HG03571 (cell line): ENCODE results near the gene OR52N1.

Experiments
- ATAC-seq: cut with Tn5 transposase; IDR thresholded peaks from one replicate; pipeline ENCODE4 v1.9.1; 2021; ENCODE audit not compliant: unreplicated experiment

The OR52N1 gene

GRCh38 chr11:5791165-5791564 lies at the start of gene OR52N1:
Gene OR52N1, minus strand, starts transcription at chr11:5791265. Its CDS starts 2,449 bp downstream, at chr11:5788816.
- no peak for ATAC-seq

- ATAC-seq, result no peak
Observed at GRCh38 chr11:5837695-5838094, 46.6 kb upstream of the OR52N1 start.

GRCh38 chr11:5833446-5833845 lies 42.4 kb upstream of the OR52N1 start:
- ATAC-seq, result no peak

- no peak for ATAC-seq
Observed at GRCh38 chr11:5831196-5831829, 40.2 kb upstream of the OR52N1 start.

GRCh38 chr11:5818245-5818886 lies 27.3 kb upstream of the OR52N1 start:
- no peak for ATAC-seq

- no peak for ATAC-seq
Observed at GRCh38 chr11:5815534-5815933, 24.5 kb upstream of the OR52N1 start.

GRCh38 chr11:5809905-5810795 lies 19.1 kb upstream of the OR52N1 start:
- ATAC-seq, result no peak

GRCh38 chr11:5809122-5809519 lies 18.1 kb upstream of the OR52N1 start:
- ATAC-seq, result no peak

GRCh38 chr11:5808500-5809121 lies 17.5 kb upstream of the OR52N1 start, which contains the start of gene OR52N2:
Gene OR52N2, plus strand, starts transcription at chr11:5808924. Its CDS starts 11,412 bp downstream, at chr11:5820336.
- peak; percentile 93 for ATAC-seq

GRCh38 chr11:5807580-5807979 lies 16.5 kb upstream of the OR52N1 start:
- no peak for ATAC-seq

- ATAC-seq, result no peak
Observed at GRCh38 chr11:5803982-5804381, 12.9 kb upstream of the OR52N1 start.

- no peak for ATAC-seq
Observed at GRCh38 chr11:5796541-5796940, 5.5 kb upstream of the OR52N1 start.

- ATAC-seq, result no peak
Observed at GRCh38 chr11:5783255-5783654, 7.8 kb downstream of the OR52N1 start, which contains the start of gene OR52N5. Gene OR52N5, minus strand, starts transcription at chr11:5783355. Its CDS starts 4,721 bp downstream, at chr11:5778634.

GRCh38 chr11:5767056-5767455 lies 24.0 kb downstream of the OR52N1 start:
- no peak for ATAC-seq

- no peak for ATAC-seq
Observed at GRCh38 chr11:5753943-5754342, 37.1 kb downstream of the OR52N1 start, which contains the start of gene OR52N4. Gene OR52N4, plus strand, starts transcription at chr11:5754243. Its CDS starts 498 bp downstream, at chr11:5754741.

- no peak for ATAC-seq
Observed at GRCh38 chr11:5749836-5750235, 41.2 kb downstream of the OR52N1 start.

- no peak for ATAC-seq
Observed at GRCh38 chr11:5746614-5747013, 44.5 kb downstream of the OR52N1 start.

- no peak for ATAC-seq
Observed at GRCh38 chr11:5738431-5738830, 52.6 kb downstream of the OR52N1 start.

GRCh38 chr11:5737670-5738392 lies 53.2 kb downstream of the OR52N1 start:
- ATAC-seq, result no peak

- ATAC-seq, result no peak
Observed at GRCh38 chr11:5737091-5737490, 54.0 kb downstream of the OR52N1 start.
